Astrocyte of the cerebellum (primary cell): ENCODE results near the gene WWP2.
"Not testable (repeated sequence)": the region's sequence is repeated elsewhere in the genome, so short reads cannot be mapped to it uniquely, and the experiment has no call there.

Source experiments
- DNase-seq: peaks from one replicate; pipeline ENCODE4 v3.0.0-alpha.2; 2011; ENCODE audit warnings: low read depth
- H3K4me3 ChIP-seq: 2 replicates; pipeline ENCODE4 v1.5.1; 2011; ENCODE audit warnings: mild to moderate bottlenecking, low read depth, low read length, moderate library complexity
- in situ Hi-C: cut with HindIII; loops from 2 replicates; pipeline ENCODE4 v1.10.0; 2017; ENCODE audit warnings: low sequenced_read_pairs
- TF ChIP-seq, protein P1 (sequence below): IDR thresholded peaks from 2 replicates; pipeline ENCODE4 v1.5.1; 2012; ENCODE audit warnings: low read length, low read depth, moderate library complexity, mild to moderate bottlenecking; ENCODE audit errors: missing control alignments

WWP2 gene

DNA sequence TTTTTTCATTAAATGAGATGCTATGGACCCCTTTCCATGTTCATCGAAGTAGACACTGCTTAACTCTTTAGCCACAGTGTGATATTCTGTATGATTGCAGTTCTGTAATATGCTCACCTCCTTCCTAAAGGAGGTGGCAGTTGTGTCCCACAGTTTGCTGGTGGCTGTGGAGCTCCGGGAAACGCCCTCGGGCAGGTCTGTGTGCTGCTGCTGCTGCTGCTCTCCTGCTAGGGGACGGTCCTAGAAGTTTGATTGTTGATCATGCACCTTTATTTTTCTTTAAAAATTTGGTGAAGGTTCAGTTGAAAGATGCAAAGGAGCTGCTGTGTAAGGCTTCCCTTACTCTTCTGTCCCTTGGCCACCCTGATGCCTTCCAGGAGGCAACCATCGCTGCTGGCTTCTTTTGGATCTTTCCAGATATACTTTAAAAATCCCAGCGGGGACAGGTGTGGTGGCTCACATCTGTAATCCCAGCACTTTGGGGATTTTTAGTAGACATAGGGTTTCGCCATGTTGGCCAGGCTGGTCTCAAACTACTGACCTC lies 180.6 kb downstream of the WWP2 start:
- no peak overlapping the region for H3K4me3 ChIP-seq
- DNase-seq, result no peak
- TF ChIP-seq, protein P1, sequence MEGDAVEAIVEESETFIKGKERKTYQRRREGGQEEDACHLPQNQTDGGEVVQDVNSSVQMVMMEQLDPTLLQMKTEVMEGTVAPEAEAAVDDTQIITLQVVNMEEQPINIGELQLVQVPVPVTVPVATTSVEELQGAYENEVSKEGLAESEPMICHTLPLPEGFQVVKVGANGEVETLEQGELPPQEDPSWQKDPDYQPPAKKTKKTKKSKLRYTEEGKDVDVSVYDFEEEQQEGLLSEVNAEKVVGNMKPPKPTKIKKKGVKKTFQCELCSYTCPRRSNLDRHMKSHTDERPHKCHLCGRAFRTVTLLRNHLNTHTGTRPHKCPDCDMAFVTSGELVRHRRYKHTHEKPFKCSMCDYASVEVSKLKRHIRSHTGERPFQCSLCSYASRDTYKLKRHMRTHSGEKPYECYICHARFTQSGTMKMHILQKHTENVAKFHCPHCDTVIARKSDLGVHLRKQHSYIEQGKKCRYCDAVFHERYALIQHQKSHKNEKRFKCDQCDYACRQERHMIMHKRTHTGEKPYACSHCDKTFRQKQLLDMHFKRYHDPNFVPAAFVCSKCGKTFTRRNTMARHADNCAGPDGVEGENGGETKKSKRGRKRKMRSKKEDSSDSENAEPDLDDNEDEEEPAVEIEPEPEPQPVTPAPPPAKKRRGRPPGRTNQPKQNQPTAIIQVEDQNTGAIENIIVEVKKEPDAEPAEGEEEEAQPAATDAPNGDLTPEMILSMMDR, result no peak
- in situ Hi-C loops, result no loop called here

DNA sequence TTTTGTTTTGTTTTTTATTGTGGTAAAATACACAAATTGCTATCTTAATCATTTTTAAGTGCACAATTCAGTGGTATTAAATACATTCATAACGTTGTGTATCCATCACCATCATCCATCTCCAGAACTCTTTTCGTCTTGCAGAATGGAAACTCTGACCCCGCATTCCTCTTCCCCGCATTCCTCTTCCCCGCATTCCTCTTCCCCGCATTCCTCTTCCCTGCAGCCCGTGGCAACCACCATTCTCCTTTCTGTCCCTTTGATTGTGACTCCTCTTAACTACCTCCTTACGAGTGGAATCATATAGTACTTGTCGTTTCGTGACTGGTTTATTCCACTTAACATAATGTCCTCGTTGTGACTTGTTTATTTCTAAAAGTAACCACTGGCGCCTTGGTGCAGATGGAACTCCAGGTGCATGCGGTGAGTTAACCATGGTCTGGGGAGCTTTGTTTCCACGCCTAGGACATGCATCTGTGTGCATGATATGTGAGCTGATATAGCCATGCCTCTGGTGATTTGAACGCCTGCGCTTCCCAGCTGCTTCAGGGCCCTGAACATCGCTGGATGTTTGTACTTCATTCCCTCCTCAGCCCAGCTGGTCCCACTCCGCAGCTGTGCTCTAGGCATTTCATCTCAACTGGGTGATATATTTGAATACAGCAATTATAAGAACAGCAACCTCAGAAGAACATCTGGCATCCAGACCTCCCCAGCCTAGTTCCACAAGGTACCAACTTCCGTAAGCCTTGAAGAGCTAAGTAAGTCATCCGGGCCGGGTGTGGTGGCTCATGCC lies 181.3 kb downstream of the WWP2 start:
- DNase-seq, in situ Hi-C loops, H3K4me3 ChIP-seq: not testable (repeated sequence)

DNA sequence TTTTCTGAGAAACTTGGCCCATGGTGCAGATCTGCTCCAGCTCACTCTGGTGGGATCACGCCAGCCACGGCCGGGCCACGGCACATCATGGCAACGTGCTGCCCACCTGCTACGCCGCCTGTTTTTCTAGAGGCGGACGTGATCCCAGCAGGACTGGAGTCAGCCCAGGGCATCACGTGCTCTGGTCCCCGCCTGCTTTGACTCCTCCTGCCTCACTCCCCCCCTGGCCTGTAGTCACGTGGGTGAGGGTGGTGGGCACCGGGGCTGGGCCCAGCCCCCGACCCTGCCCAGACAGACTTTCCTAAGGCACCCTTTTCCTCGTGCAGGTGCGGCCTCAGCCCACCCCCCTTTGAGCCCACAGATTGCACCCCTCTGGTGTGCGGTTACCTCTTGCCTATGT lies 188.3 kb downstream of the WWP2 start:
- DNase-seq, H3K4me3 ChIP-seq, in situ Hi-C loops: not testable (repeated sequence)

DNA sequence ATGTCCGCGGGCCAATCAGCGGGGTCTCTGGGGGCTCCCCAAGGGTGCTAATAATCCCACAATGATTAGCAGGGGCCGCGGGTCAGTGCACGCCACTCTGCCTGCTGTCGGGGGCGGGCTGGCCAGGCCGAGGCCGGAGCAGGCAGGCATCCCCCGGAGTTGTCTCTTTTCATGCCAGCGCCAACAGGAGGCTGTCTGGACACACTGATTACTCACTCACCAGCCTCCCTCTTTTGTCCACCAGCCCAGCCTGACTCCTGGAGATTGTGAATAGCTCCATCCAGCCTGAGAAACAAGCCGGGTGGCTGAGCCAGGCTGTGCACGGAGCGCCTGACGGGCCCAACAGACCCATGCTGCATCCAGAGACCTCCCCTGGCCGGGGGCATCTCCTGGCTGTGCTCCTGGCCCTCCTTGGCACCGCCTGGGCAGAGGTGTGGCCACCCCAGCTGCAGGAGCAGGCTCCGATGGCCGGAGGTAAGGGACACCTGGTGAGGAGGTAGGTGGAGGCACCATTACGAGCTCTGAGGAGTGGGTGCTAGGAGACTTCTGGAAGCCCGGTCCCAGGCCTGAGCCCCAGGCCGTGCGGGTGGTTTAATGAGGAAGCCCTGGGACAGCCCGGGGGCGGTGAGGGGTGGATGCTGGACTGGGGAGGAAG lies 189.0 kb downstream of the WWP2 start, which contains the start of gene CLEC18A:
CLEC18A (plus strand) TSS at position 318 of the 655 bp plus-strand sequence; CDS start at position 351, 33 bp downstream.
- in situ Hi-C loops, H3K4me3 ChIP-seq, DNase-seq: not testable (repeated sequence)

DNA sequence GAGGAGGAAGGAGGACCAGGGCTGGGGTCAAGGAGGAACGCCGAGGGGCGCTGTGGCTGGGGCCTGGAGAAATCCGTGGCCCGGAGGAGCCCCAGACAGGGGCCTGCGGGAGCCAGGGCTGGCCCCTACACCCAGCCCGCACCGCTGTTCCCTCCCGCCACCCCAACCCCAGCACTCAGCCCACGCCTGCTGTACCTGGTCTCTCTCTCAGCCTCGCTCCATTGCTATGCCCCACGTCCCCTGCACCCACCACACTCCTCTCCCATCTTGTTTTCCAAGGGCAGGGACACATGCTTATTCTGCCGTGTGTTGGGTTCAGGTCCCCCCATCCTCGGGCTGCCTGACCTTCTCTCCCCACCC lies 189.5 kb downstream of the WWP2 start:
- DNase-seq, in situ Hi-C loops, H3K4me3 ChIP-seq: not testable (repeated sequence)

DNA sequence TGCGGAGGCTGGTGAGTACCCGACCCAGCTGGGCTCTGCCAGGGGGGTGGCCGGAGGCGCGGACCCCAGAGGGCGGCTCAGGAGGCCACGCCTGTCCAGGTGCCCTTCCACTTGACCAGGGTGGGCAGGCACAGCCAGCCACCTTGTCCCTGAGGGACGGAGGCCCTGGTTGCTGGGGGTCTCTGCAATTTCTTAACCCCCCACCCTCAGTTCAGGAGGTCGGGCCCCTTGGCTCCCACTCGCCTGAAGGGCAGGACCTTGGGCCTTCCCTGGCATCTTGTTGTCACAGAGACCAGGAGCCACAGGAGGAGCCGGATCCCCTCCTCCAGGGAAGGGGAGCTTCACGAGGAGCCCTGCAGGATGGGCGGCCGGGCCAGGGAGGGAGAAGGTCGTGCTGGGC lies 190.0 kb downstream of the WWP2 start:
- in situ Hi-C loops, DNase-seq: not testable (repeated sequence)

DNA sequence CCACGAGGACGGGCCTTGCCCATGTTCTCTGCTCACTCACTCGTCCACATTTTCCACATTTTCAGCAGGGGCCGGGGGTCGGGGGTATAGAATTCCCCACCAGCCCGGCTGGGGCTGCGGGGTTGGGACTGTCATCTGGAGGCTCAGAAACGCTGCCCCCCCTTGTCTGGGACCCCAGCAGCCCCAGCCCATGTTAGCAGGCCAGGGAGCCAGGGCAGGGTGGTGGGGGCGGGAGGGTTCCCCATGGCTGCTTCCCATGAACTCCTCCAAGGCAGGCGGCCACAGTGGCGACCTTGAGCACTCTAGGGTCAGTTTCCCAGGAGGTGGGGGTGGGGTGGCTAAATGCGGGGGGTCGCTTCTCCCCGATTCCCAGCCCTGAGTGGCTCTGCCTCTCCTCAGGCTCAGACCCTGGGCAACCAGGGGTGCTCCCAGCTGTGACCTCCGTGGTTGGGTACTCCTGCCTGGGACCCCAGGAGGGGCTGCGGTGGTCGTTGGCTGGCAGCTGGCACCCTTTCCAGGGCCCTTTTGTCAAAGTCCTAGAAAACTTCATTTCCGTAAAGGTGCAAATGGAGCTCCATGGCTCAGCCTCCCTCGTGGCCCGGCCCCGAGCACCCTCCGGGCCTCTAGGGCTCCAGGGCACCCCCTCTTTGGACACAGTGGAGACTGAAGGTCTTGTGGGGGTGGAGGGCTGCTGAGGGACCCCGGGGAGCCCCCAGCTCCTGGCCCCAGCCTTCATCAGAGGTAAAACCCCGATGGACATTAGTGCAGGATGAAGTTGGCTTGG lies 190.6 kb downstream of the WWP2 start:
- H3K4me3 ChIP-seq, DNase-seq, in situ Hi-C loops: not testable (repeated sequence)

More for the DNA sequence above, 190.0 kb downstream of the WWP2 start:
- H3K4me3 ChIP-seq, result not testable (repeated sequence)

DNA sequence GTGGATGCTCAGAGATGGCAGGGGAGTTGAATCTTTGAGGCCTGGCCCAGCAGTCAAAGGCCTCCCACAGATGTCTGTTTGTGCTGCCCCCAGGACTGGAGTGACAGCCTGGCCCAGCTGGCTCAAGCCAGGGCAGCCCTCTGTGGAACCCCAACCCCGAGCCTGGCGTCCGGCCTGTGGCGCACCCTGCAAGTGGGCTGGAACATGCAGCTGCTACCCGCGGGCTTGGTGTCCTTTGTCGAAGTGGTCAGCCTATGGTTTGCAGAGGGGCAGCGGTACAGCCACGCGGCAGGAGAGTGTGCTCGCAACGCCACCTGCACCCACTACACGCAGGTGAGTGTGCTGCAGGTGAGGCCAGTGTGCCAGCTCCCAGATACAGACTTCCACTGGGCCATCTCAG lies 192.1 kb downstream of the WWP2 start:
- DNase-seq, in situ Hi-C loops, H3K4me3 ChIP-seq: not testable (repeated sequence)

DNA sequence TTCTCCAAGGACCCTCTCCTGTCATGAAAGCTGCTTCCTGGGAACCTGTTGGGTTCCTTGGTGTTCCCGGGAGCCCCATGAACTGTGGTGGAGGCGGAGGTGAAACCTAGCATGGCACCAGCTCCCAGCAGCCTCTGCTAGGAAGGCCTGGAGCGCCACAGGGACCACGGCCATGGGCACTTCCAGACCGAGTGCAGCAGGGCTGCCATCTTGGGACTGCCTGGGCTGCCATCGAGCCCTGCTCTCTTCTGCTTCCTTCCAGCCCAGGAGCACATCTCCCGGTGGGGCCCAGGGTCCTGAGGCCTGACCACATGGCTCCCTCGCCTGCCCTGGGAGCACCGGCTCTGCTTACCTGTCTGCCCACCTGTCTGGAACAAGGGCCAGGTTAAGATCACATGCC lies 201.2 kb downstream of the WWP2 start:
- DNase-seq, H3K4me3 ChIP-seq, in situ Hi-C loops: not testable (repeated sequence)

DNA sequence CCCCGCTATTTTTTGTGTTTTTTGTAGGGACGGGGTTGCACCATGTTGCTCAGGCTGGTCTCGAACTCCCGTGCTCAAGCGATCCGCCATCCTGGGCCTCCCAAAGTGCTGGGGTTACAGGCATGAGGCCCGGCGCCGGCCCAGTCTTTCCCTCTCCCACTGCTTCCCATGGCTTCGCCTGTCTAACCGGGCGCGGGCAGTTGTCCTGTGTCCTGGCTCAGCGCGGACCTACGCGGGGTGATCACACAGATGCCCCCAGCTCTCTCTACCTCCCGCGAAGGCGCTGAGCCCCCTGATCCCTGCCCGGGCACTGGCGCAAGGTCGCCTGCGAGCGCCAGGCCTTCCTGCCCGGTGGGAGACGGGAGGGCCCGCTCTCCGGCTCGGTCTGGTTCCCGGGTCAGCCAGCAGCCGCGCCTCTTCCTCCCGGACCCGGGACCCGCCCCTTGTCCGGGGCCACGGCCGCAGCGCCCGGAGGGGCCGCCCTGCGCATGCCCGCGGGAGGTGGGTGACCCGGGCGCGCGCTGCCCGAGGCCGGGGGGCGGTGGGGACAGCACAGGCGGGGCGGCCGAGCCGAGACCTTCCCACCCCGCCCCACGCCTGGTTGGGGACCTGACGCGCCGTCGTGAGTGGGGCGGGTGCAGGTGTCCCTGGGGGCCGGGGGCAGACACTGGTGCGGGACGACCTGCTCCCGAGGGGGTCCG lies 203.0 kb downstream of the WWP2 start:
- DNase-seq, in situ Hi-C loops: not testable (repeated sequence)
- H3K4me3 ChIP-seq, result peak overlapping the region; percentile 19

DNA sequence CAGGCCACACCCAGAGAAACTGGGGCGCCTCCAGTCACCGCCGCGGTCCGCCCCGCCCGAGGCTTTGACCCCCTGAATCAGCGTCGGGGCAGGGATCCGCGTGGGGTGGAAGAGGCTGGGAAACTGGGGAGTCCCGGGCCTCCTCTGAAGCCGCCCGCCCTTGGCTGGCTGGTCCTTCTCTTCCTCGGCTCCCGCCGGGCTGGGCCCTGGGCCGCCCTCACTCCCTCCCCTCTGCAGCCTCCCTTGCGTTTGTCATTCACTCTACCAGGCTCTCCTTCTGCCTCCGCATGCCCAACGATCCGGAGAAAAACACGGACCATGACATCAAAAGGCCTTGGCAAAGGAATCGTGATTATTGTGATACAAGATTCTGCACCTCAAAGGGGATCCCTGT lies 203.5 kb downstream of the WWP2 start:
- in situ Hi-C loops, DNase-seq: not testable (repeated sequence)
- peak overlapping the region; percentile 19 for H3K4me3 ChIP-seq

DNA sequence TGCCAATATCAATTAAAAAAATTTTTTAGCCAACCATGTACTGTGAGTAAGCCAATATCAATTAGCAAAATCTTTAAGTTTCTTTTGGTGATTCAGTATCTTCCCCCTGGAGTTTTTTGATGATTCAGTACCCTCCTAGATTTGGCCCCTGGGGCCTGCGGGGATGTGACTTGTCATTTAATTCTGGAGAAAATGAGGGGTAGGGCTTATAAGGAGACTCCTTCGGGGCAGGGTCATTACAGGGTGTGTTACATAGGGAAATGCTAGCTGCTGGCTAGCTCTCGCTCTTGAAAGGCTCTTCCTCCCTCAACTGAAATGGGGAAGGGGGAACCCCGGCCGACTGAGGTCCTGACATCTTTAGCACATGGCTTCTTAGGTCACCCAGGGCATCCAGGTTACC lies 205.6 kb downstream of the WWP2 start:
- H3K4me3 ChIP-seq, in situ Hi-C loops, DNase-seq: not testable (repeated sequence)

DNA sequence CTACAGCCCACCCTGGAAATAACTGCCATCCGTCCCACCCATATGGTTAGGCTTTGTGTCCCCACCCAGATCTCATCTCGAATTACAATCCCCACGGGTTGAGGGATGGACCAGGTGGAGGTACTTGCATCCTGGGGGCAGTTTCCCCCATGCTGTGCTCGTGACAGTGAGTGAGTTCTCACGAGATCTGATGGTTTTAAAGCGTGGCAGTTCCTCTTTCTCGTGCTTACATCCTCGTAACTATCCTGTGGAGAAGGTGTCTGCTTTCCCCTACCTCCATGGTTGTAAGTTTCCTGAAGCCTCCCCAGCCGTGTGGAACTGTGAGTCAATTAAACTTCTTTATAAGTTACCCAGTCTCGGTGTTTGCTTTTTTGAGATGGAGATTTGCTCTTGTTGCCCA lies 206.0 kb downstream of the WWP2 start:
- H3K4me3 ChIP-seq, DNase-seq: not testable (repeated sequence)

DNA sequence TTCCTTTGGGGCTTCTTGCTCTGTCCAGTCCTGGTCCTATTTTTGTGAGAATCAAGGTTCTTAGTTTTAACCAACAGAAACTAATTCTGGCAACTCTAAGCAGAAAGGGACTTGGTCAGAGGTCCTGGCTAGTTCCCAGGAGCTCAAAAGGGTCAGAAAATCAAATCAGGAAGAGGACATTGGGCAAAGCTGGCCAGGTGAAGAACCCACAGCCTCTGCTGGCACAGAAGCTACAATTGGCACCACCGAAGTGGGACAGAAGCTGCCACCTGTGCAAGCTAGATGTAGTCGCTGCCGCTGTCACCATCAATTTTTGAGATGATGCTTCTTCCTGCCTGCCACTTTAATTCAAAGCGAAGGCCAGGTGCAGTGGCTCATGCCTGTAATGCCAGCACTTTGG lies 207.5 kb downstream of the WWP2 start:
- H3K4me3 ChIP-seq, in situ Hi-C loops, DNase-seq: not testable (repeated sequence)

More for the DNA sequence above, 206.0 kb downstream of the WWP2 start:
- in situ Hi-C loops, result not testable (repeated sequence)

DNA sequence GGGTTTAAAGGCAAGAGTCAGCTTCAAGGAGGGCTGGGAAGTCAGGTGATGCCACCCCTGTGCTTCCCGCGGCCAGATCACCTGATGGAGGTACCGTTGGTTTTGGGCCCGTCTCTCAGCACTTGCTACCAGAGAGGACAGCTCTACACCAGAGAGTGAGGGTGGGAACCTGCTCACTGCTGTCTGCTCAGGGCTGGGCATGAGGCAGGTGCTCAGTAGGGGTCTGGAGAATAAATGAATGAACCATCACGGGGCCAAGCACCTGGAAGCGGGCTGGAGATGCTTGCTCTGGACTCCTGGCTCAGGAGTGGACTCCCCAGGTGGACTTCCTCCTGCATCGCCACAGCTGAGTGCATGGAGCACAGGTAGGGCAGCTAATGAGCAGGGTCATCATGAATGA lies 210.0 kb downstream of the WWP2 start:
- in situ Hi-C loops, DNase-seq, H3K4me3 ChIP-seq: not testable (repeated sequence)
